Measurements from ENCODE around the gene KRT76.

KRT76 gene

GRCh38 chr12:52776913-52777395 lies at the start of gene KRT76:
TSS of gene KRT76 (minus strand) at chr12:52777345. CDS start at chr12:52777291, 54 bp downstream.
- no peak for TF ChIP-seq CTCF (IDR thresholded peaks at IDR 0.05; ENCODE audit: low read depth, low read length)
- no peak for TF ChIP-seq POLR2A (IDR thresholded peaks at IDR 0.05; ENCODE audit: extremely low read depth, insufficient read length)
- TF ChIP-seq MYC (IDR thresholded peaks at IDR 0.05; ENCODE audit: low read depth, low read length), result no peak
- TF ChIP-seq MAX (IDR thresholded peaks at IDR 0.05; ENCODE audit: low read depth, low read length), result no peak

DNA sequence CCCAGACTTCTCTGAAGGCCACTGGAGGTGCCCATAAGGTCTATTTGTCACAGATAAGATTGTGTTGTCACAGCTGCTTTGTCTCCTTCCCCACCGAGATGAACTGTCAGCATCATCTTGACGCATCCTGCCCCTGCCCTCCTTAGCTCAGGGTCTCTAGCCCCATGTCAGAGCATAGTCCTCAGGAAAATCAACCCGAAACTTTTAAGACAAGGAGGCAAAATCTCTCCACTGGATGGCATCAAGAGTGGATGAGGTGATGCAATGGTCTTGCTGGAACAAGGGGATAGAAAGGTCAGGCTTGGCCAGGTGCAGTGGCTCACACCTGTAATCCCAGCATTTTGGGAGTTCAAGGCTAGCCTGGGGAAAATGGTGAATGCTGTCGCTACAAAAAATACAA lies 48.8 kb upstream of the KRT76 start:
- TF ChIP-seq MAX (IDR thresholded peaks at IDR 0.05; ENCODE audit: low read depth, low read length), result no peak
- no peak for TF ChIP-seq CTCF (IDR thresholded peaks at IDR 0.05; ENCODE audit: low read depth, low read length)
- TF ChIP-seq MYC (IDR thresholded peaks at IDR 0.05; ENCODE audit: low read depth, low read length), result no peak
- no peak for TF ChIP-seq POLR2A (IDR thresholded peaks at IDR 0.05; ENCODE audit: extremely low read depth, insufficient read length)
- DNase-seq (ENCODE audit: low read depth), result no peak
- H3K4me3 ChIP-seq (ENCODE audit: low read depth, low read length), result no peak overlapping the region

More at GRCh38 chr12:52776913-52777395, at the start of gene KRT76:
- H3K4me3 ChIP-seq (ENCODE audit: low read depth, low read length), result no peak within 1 kb of the TSS
- DNase-seq (ENCODE audit: low read depth), result no peak

GRCh38 chr12:52824741-52825410 lies 47.7 kb upstream of the KRT76 start:
- no peak overlapping the region for H3K4me3 ChIP-seq (ENCODE audit: low read depth, low read length)
- DNase-seq (ENCODE audit: low read depth), result no peak
- TF ChIP-seq CTCF (IDR thresholded peaks at IDR 0.05; ENCODE audit: low read depth, low read length) (no peak), POLR2A (IDR thresholded peaks at IDR 0.05; ENCODE audit: extremely low read depth, insufficient read length) (no peak), MAX (IDR thresholded peaks at IDR 0.05; ENCODE audit: low read depth, low read length) (no peak), MYC (IDR thresholded peaks at IDR 0.05; ENCODE audit: low read depth, low read length) (no peak)

- TF ChIP-seq POLR2A (IDR thresholded peaks at IDR 0.05; ENCODE audit: extremely low read depth, insufficient read length) (no peak), MYC (IDR thresholded peaks at IDR 0.05; ENCODE audit: low read depth, low read length) (no peak), MAX (IDR thresholded peaks at IDR 0.05; ENCODE audit: low read depth, low read length) (no peak)
- DNase-seq (ENCODE audit: low read depth), result no peak
- H3K4me3 ChIP-seq (ENCODE audit: low read depth, low read length), result no peak overlapping the region
Measured at GRCh38 chr12:52823761-52824450, 46.8 kb upstream of the KRT76 start.

GRCh38 chr12:52822771-52823510 lies 45.8 kb upstream of the KRT76 start:
- no peak for TF ChIP-seq CTCF (IDR thresholded peaks at IDR 0.05; ENCODE audit: low read depth, low read length)
- TF ChIP-seq MYC (IDR thresholded peaks at IDR 0.05; ENCODE audit: low read depth, low read length), result no peak
- no peak for TF ChIP-seq MAX (IDR thresholded peaks at IDR 0.05; ENCODE audit: low read depth, low read length)
- TF ChIP-seq POLR2A (IDR thresholded peaks at IDR 0.05; ENCODE audit: extremely low read depth, insufficient read length), result no peak
- H3K4me3 ChIP-seq (ENCODE audit: low read depth, low read length), result no peak overlapping the region
- DNase-seq (ENCODE audit: low read depth), result no peak

Measured in NB4 (cell line).